Upper lobe of left lung (tissue), 4 donors: ENCODE results near the gene GREB1L.

Source experiments
- EP300 ChIP-seq, 4 donors: sonication (generic); formaldehyde crosslinking; IDR thresholded peaks; one replicate each; pipeline ENCODE4 v1.5.1; 2017; ENCODE audit warnings: antibody characterized with exemption in 4 of 4, control low read depth in 2 of 4
- POLR2A ChIP-seq, 4 donors: fragments of 450-650 bp; IDR thresholded peaks; one replicate each; pipeline ENCODE4 v1.5.1; 2016 to 2017; ENCODE audit warnings: antibody characterized with exemption in 4 of 4, mild to moderate bottlenecking in 2 of 4
- TF ChIP-seq, protein P1 (sequence below), 6 experiments: fragments of 450-650 bp in 4 of 6; fragments of 200-600 bp in 2 of 6; sonication (generic) in 2 of 6; IDR thresholded peaks; one replicate each; pipeline ENCODE4 v1.5.1; 2016 to 2019; ENCODE audit warnings: antibody characterized with exemption in 6 of 6

DNA sequence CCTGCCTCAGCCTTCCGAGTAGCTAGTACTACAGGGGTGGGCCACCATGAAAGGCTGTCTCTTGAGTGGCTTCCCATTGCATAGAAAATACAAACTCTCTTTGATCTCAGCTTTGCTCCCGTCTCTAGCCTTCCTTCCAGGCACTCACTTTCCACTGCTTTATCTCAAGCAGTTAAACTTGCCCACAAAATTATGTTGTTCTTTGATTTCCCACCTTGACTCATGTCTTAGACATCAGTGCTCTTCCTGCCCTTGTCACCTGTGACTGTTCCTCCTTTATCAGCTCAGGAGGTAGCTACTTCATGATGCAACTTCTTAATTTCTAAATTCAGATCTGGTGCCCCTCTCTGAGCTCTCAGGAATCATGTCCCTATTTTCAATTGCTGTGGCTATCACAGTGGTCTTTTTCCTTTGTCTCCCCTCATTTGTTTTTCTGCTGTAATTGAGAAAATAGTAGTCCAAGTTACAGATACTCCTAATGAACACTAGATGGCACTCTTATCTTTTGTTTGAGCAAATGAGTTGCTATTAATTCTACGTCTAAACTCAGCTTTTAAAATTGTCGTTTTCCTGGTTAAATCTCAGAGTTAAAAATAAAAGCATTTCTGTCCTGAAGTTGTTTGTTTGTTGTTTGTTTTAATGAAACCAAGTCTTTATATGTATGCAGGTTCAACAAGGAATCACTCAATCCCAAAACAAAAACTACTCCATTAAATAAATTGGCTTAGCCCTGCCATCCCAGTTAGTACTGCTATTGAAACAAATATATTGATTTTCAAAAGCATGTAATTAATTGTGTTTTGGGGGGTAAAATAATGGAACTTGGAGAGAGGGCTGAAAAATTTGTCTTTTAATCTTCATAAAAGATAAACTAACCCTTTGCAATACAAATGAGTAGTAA lies 46.9 kb upstream of the GREB1L start:
- TF ChIP-seq, protein P1, sequence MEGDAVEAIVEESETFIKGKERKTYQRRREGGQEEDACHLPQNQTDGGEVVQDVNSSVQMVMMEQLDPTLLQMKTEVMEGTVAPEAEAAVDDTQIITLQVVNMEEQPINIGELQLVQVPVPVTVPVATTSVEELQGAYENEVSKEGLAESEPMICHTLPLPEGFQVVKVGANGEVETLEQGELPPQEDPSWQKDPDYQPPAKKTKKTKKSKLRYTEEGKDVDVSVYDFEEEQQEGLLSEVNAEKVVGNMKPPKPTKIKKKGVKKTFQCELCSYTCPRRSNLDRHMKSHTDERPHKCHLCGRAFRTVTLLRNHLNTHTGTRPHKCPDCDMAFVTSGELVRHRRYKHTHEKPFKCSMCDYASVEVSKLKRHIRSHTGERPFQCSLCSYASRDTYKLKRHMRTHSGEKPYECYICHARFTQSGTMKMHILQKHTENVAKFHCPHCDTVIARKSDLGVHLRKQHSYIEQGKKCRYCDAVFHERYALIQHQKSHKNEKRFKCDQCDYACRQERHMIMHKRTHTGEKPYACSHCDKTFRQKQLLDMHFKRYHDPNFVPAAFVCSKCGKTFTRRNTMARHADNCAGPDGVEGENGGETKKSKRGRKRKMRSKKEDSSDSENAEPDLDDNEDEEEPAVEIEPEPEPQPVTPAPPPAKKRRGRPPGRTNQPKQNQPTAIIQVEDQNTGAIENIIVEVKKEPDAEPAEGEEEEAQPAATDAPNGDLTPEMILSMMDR (IDR thresholded peaks at IDR 0.05), result peak; percentile 39 to 68 (median 62)
- no peak for TF ChIP-seq POLR2A (IDR thresholded peaks at IDR 0.05)
- TF ChIP-seq EP300 (IDR thresholded peaks at IDR 0.05), result no peak
